ENCODE data around the gene ZFHX2.

DNA sequence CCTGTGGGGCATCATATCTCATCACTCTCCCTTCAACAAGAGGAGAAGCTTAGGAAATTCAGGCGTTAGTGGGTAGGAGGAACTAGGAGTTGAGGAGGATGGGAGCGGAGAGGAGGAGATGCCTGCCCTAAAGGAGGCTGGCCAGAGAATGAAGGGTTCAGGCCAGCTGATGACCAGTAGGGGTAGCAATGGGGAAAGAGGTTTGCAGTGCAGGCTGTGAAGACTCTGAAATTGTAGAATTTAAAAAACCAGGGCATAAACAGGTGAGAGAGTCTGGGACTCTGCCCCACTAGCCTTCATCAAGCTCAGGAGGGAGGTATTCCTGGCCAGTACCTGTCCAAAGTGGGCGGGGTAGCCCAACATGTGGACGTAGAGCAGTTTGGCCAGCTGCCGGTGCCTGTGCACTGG is 15.2 kb upstream of the ZFHX2 start:
- TF ChIP-seq, protein P1, sequence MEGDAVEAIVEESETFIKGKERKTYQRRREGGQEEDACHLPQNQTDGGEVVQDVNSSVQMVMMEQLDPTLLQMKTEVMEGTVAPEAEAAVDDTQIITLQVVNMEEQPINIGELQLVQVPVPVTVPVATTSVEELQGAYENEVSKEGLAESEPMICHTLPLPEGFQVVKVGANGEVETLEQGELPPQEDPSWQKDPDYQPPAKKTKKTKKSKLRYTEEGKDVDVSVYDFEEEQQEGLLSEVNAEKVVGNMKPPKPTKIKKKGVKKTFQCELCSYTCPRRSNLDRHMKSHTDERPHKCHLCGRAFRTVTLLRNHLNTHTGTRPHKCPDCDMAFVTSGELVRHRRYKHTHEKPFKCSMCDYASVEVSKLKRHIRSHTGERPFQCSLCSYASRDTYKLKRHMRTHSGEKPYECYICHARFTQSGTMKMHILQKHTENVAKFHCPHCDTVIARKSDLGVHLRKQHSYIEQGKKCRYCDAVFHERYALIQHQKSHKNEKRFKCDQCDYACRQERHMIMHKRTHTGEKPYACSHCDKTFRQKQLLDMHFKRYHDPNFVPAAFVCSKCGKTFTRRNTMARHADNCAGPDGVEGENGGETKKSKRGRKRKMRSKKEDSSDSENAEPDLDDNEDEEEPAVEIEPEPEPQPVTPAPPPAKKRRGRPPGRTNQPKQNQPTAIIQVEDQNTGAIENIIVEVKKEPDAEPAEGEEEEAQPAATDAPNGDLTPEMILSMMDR (IDR thresholded peaks at IDR 0.05): no peak
- TF ChIP-seq POLR2A (IDR thresholded peaks at IDR 0.05): no peak
